GM21528 (cell line): Measurements from ENCODE around the gene UNC13A.

Experiments used
- ATAC-seq: cut with Tn5 transposase; IDR thresholded peaks from one replicate; pipeline ENCODE4 v1.9.1; 2021; ENCODE audit warnings: mild to moderate bottlenecking, moderate library complexity; ENCODE audit not compliant: unreplicated experiment, low FRiP score

Gene UNC13A

DNA sequence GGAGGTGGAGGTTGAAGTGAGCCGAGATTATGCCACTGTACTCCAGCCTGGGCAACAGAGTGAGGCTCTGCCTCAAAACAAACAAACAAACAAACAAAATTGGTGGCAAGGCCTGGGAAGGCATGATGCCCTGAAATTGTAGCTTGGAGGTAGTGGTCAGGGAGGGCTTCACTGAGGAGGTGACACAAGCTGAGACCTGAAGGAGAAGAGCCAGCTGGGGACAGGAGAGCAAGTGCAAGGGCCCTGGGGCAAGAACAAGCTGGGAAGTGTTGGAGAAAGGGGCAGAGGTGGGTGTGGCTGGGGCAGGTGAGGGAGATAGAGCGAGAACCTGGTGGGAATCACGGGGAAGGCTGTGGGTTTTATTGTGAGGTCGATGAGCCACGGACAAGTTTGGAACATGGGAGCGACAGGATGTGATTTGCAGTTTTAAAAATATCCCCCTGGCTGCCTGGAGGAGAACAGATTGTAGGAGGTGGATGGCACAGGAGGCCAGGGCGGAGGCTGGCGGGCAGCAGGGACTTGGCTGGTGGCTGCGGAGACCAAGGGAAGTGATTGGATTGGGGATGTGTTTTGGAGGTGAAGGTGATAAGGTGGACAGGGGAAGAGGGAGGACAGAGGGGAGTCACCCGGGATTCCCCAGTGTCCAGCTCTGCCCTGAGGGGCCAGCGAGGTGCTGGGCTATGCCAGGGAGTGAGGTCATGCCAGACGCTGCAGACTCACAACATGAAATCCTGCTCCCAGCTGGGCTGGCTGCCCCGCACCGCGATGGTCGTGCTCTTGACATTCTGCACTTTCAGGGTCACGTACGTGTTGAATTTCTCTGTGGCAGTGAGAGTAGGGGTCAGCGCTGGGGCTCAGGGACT is 14.0 kb downstream of the UNC13A start:
- no peak for ATAC-seq

GRCh38 chr19:17671906-17672305 is 16.2 kb downstream of the UNC13A start:
- ATAC-seq = no peak

DNA sequence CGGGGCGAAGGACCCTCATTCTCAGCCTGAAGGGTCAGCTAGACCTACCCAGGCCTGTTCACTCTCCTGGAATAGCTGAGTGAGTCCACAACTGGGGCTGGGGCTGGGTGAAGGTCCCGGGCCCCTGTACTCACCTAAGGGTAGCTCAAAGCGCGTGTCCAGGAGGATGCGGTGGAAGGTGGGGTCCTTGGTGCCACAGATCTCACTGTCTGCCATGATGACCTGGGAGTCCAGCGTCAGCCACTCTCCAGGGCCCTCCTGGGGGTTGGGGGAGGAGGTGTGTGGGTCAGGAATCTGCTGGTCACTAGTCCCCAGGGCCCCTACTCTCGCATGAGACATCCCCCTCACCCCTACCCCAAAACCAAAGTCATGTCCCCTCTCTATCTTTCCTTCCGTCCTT is 18.7 kb downstream of the UNC13A start:
- ATAC-seq = no peak

GRCh38 chr19:17665058-17665457 is 23.1 kb downstream of the UNC13A start:
- no peak for ATAC-seq

DNA sequence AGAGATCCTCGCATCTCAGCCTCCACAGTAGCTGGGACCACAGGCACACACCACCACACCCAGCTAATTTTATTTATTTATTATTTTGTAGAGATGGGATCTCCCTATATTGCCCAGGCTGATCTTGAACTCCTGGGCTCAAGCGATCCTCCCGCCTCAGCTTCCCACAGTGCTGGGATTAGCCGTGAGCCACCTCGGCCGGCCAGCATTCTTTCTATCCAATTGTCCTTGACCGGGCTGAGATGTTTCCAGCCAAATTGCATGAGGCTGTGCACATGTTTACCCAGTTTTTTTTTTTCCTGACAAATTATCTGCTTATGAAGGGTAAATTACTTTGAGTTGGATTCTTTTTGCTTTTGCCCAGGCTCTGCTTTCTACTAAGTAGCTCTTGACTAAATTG is 28.2 kb downstream of the UNC13A start:
- no peak for ATAC-seq

- no peak for ATAC-seq
Measured at GRCh38 chr19:17658666-17659065, 29.5 kb downstream of the UNC13A start.

DNA sequence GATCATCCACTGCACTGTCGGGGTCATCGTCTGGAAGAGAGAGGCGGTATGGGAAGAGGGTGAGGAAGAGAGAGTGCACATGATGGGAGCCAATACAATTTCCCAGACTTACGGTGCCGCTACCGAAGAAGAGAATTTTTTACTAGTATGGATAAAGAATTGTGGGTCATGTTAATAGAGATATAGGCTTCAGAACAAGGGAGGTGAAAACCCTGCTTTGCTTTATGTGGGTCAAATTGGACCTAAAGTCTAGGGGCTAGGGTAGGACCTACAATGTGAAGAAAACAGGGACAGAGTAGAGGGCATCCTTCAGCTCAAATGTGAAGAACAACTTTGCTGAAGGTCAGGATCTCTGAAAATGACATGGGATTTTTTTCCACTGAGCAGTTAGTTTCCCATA is 29.9 kb downstream of the UNC13A start:
- no peak for ATAC-seq

GRCh38 chr19:17656970-17657369 is 31.2 kb downstream of the UNC13A start:
- no peak for ATAC-seq

DNA sequence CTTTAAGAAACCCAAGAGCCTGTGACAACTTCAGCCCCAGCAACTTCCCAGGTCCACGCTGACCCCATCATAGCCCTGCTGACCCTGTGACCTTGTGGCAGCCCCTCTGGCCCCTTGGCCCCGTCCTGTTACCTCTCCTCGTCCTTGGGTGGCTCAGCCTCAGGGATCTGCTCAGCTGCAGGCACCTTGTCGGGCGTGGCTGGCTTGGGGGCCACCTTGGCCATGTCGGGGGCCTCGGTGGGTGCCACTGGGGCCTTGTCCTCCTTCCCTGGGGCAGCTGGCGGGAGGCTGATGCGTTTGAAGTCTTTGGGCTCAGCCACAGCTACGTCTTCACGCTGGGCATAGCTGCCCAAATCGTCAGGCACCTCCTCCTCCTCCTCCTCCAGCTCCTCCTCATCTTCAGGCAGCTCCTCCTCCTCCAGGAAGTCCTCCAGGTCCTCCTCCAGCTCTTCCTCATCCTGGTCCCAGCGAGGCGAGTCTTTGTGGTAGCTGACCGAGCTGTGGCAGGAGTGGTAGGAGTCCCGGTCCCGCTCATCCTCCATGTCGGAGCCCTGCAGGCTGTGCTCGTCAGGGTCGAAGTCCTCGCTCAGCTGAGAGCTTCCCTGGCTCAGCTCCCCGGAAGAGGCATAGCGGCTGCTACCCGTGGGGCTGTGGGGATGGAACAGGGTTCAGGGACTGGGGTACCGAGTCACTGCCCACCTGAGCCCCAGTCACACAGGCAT is 32.2 kb downstream of the UNC13A start:
- ATAC-seq = no peak

DNA sequence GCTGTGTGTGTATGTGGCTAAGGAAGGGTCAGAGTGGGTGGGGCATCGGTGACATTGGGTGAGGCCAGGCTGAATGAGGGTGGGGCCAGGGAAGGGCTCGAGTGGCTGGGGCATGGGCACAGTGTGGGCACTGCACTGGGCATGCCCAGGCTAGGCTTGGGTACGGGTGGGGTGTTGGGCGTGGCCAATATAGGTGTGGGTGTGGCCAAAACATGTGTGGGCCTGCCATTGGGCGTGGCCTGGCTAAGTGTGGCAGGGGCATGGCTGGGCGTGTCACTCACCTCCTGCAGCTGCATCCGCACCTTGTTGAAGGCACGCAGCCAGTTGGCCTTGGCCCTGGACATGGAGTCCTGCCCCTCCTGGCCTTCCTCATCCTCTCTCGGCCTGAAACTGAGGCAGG is 33.2 kb downstream of the UNC13A start:
- ATAC-seq = no peak

- no peak for ATAC-seq
Measured at GRCh38 chr19:17652627-17653026, 35.5 kb downstream of the UNC13A start.

DNA sequence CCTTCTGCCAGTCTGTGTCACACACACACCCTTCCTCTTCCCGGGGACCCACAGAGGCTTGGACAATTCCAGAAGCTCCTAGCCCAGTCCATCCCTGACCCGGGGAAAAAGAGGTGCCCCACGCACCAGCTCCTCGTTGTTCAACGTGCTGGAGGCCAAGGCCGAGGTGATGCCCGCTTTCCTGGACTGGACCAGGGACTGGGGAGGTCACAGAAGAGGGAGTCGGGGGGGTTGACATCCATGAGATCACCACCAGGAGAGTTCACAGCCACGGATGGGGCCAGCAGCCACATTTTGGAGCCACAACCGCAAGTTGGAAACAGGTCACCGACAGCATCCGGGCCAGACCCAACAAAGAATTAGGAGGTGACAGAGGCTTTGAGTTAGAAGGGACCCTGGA is 39.4 kb downstream of the UNC13A start:
- no peak for ATAC-seq

DNA sequence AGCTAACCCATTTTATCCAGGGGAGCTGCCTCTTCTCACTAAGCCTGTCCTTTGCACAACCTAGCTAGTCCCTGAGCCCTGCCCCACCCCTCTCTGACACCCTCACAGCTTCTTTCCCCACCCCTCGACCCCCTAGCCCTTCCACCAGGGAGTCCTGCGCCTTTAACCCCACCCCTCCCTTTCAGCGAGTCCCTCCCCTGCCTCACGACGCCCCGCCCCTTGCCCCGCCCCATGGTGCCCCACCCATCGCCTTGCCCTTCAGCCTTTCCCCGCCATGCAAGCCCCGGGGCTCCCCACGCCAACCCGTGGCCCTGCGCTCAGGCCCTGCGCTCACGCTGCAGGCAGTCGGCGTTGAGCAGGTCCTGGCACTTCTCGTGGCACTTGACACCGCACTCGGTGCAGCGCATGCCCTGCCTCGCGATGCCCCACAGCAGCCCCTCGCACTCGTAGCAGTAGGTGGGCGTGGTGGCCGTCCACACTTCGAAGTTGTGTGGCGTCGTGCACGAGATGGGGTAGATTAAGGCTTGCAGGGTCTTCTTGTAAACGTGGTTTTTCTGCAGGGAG is 40.0 kb downstream of the UNC13A start:
- no peak for ATAC-seq

DNA sequence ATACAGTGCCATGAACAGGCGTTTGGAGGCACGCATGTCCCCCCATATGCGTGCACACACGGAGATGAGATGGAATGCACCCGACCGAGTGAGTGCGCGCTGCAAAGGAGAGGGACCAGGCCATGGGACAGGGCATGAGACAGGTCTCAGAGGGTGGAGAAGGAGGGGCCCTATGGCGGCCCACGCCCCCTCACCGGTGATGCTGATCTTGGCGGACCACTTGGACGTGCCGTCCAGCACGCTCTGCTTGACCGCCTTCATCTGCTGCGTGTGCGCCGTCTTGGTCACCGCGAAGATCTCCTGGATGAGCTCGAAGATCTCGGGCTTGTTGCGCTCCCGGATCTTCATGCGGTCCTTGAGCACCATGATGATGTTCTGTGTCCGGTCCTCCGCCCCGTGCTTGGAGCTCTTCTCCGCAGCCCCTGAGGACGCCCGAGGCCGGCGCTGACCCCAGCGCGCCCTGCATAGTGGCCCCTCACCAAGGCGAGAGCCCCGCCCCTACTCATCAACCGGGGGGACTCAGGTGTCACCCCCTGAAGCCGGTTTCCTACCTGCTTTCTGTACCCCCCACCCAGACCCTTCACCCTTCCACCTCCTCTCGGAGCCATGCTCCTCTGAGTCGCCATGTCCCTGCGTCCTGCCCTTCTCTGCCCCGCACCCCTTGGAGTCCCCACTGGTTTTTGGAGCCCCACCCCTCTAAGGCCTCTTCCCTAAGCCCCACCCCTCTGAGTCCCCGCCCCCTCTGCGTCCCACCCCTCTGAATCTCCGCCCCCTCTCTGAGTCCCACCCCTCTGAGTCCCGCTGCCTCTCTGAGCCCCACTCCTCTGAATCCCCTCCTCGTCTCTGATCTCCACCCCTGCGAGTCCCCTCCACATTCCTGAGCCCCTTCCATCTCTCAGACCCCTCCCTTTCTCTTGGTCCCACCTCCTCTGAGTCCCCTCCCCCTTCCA is 40.8 kb downstream of the UNC13A start:
- no peak for ATAC-seq

DNA sequence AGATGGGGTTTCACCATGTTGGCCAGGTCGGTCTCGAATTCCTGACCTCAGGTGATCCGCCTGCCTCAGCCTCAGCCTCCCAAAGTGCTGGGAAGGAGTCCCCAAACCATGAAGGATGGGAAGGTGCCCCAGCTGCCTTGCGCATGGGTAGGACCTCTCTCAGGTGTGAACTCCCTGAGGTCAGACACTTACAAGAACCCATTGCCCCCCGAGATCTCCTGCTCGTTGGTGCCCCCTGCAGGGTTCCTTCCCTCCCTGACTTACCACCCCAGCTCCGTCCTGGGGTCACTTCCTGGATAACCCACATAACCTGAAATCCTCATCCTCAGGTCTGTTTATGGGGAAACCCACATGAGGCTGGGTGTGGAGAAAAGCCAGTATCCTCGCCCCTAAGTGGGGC is 41.7 kb downstream of the UNC13A start:
- no peak for ATAC-seq

GRCh38 chr19:17645339-17645963 is 42.7 kb downstream of the UNC13A start:
- ATAC-seq = no peak

GRCh38 chr19:17642656-17643055 is 45.5 kb downstream of the UNC13A start:
- no peak for ATAC-seq

- no peak for ATAC-seq
Measured at GRCh38 chr19:17641846-17642245, 46.3 kb downstream of the UNC13A start.

- ATAC-seq = no peak
Measured at GRCh38 chr19:17641181-17641580, 47.0 kb downstream of the UNC13A start.

GRCh38 chr19:17633700-17634099 is 54.5 kb downstream of the UNC13A start:
- no peak for ATAC-seq
